ENCODE results near the gene DNAJC3. TPM values are rescaled to one million over a fixed set of nuclear protein-coding genes. Genes with fewer than 3 reads are reported as not detected.

Gene DNAJC3
- total RNA-seq, 4 donors from 2014 or later, result 15.7 to 21.6 (median 20.5) TPM

- H3K36me3 ChIP-seq, result no peaks in the 10 kb centered on the region
- peaks cover 0 to 10% (median 0%) of the 10 kb centered on the region in 3 donors for H3K9me3 ChIP-seq
- no peak overlapping the region for H3K4me3 ChIP-seq
- intact Hi-C loops (cut with DNase I; ENCODE audit: low total_unique reads), result no loop called here
- H3K27ac ChIP-seq, result no peak overlapping the region
- DNase-seq (no peak), ATAC-seq (no peak)
- no peak for TF ChIP-seq POLR2A (IDR thresholded peaks at IDR 0.05)
- TF ChIP-seq, protein P1, sequence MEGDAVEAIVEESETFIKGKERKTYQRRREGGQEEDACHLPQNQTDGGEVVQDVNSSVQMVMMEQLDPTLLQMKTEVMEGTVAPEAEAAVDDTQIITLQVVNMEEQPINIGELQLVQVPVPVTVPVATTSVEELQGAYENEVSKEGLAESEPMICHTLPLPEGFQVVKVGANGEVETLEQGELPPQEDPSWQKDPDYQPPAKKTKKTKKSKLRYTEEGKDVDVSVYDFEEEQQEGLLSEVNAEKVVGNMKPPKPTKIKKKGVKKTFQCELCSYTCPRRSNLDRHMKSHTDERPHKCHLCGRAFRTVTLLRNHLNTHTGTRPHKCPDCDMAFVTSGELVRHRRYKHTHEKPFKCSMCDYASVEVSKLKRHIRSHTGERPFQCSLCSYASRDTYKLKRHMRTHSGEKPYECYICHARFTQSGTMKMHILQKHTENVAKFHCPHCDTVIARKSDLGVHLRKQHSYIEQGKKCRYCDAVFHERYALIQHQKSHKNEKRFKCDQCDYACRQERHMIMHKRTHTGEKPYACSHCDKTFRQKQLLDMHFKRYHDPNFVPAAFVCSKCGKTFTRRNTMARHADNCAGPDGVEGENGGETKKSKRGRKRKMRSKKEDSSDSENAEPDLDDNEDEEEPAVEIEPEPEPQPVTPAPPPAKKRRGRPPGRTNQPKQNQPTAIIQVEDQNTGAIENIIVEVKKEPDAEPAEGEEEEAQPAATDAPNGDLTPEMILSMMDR (IDR thresholded peaks at IDR 0.05 in 4 of 5, conservative IDR thresholded peaks at IDR 0.05 in 1 of 5), result no peak
- no peaks in the 10 kb centered on the region for H3K27me3 ChIP-seq
- H3K4me1 ChIP-seq, result no peaks in the 10 kb centered on the region
- in situ Hi-C loops (cut with MboI; ENCODE audit: low sequenced_read_pairs in 4 of 4), result no loop called here
Observed at GRCh38 chr13:95630593-95630992, 46.3 kb upstream of the DNAJC3 start.

DNA sequence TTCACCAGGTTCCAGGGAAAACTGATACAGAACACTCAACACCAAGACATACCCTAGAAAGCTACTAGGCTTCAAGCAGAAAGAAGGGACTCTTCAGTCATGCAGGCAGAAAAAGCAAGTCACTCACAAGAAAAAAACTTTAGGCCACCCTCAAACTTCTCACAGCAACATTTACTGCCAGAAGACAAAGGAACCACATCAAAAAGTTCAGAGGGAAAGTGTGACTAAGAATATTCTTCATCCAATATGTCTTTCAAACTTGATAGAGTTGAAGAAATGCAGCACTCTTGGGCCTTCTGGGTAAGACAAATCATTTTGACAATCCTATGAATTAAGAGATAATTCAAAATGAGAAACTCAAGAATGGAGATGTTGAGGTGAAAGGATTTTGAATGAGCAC is 40.1 kb upstream of the DNAJC3 start:
- ATAC-seq, result no peak
- no peak overlapping the region for H3K4me3 ChIP-seq
- no peaks in the 10 kb centered on the region for H3K36me3 ChIP-seq
- in situ Hi-C loops (cut with MboI; ENCODE audit: low sequenced_read_pairs in 4 of 4), result no loop called here
- H3K27ac ChIP-seq, result no peak overlapping the region
- no peaks in the 10 kb centered on the region for H3K9me3 ChIP-seq
- no peaks in the 10 kb centered on the region for H3K27me3 ChIP-seq
- no peaks in the 10 kb centered on the region for H3K4me1 ChIP-seq
- intact Hi-C loops (cut with DNase I; ENCODE audit: low total_unique reads), result no loop called here
- no peak for DNase-seq
- TF ChIP-seq POLR2A (IDR thresholded peaks at IDR 0.05), result no peak
- TF ChIP-seq, protein P1 (IDR thresholded peaks at IDR 0.05 in 4 of 5, conservative IDR thresholded peaks at IDR 0.05 in 1 of 5), result no peak

- Histone ChIP-seq H3K36me3 (no peaks in the 10 kb centered on the region), H3K4me3 (peak overlapping the region; percentile 16 to 49 (median 32)), H3K9me3 (no peaks in the 10 kb centered on the region), H3K27ac (no peak overlapping the region), H3K27me3 (peaks cover 0 to 2% (median 0%) of the 10 kb centered on the region in 3 donors), H3K4me1 (peaks cover 4 to 6% of the 10 kb centered on the region in 2 donors)
- ATAC-seq, result no peak
- in situ Hi-C loops (cut with MboI; ENCODE audit: low sequenced_read_pairs in 4 of 4) (no loop called here), intact Hi-C loops (cut with DNase I; ENCODE audit: low total_unique reads) (no loop called here)
- DNase-seq, result no peak
- TF ChIP-seq POLR2A (IDR thresholded peaks at IDR 0.05), result no peak
- TF ChIP-seq, protein P1 (IDR thresholded peaks at IDR 0.05 in 4 of 5, conservative IDR thresholded peaks at IDR 0.05 in 1 of 5), result no peak
Observed at GRCh38 chr13:95641291-95642027, 35.5 kb upstream of the DNAJC3 start.

DNA sequence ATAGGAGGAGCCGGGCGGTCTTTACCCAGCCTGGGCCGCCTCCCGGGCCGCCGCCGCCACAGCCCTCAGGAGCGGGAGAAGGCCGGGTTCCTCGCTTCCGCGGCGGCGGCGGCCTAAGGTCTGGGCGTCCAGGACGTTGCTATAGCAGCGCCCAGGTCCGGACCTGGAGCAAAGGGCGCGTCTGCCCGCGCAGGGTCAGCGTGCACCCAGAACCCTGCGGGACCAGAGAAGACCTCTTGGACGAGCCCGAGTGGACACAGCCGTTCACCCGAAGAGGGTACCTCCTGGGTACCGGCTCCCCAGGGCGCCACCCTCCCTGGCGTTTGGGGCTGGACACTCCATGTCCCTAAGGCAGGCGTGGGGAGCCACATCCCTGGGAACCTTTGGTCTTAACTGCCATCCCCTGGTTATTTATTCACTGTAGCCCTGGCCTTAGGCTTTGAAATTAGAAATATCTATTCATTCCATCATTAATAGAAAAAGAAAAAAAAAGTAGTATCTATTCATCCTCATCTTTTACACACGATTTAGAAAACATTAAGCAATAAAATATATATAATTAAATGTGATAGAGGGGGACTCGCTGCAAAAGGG is 34.8 kb upstream of the DNAJC3 start:
- TF ChIP-seq, protein P1 (IDR thresholded peaks at IDR 0.05 in 4 of 5, conservative IDR thresholded peaks at IDR 0.05 in 1 of 5), result no peak
- TF ChIP-seq POLR2A (IDR thresholded peaks at IDR 0.05), result no peak
- in situ Hi-C loops (cut with MboI; ENCODE audit: low sequenced_read_pairs in 4 of 4), result no loop called here
- Histone ChIP-seq H3K4me1 (peaks cover 4 to 6% of the 10 kb centered on the region in 2 donors), H3K27ac (no peak overlapping the region), H3K4me3 (peak overlapping the region; percentile 16 to 49 (median 32)), H3K9me3 (no peaks in the 10 kb centered on the region), H3K27me3 (peaks cover 0 to 2% (median 0%) of the 10 kb centered on the region in 3 donors), H3K36me3 (no peaks in the 10 kb centered on the region)
- intact Hi-C loops (cut with DNase I; ENCODE audit: low total_unique reads), result no loop called here
- DNase-seq (no peak), ATAC-seq (peak in 1 of 2 donors; percentile 32)

Data from gastrocnemius medialis (tissue), 4 donors.